ENCODE data around the gene GOLT1A. TPM values are rescaled to one million over a fixed set of nuclear protein-coding genes. Genes with fewer than 3 reads are reported as not detected.

GOLT1A gene
- total RNA-seq, 4 donors from 2014 or later, result 0.39 to 0.83 TPM; not detected in 2

GRCh38 chr1:204198348-204199340, 15.1 kb downstream of the GOLT1A start:
- Histone ChIP-seq H3K4me1 (peaks cover 0 to 5% (median 2%) of the 10 kb centered on the region in 4 donors), H3K9me3 (no peaks in the 10 kb centered on the region), H3K4me3 (no peak overlapping the region), H3K27ac (replicated peaks in 1 of 4) (no peak overlapping the region), H3K36me3 (no peaks in the 10 kb centered on the region), H3K27me3 (peaks cover 0 to 86% (median 2%) of the 10 kb centered on the region in 4 donors)
- TF ChIP-seq POLR2A (IDR thresholded peaks at IDR 0.05; ENCODE audit: low read depth) (no peak), POLR2AphosphoS5 (IDR thresholded peaks at IDR 0.05) (no peak), EP300 (IDR thresholded peaks at IDR 0.05) (no peak)
- TF ChIP-seq, protein P1, sequence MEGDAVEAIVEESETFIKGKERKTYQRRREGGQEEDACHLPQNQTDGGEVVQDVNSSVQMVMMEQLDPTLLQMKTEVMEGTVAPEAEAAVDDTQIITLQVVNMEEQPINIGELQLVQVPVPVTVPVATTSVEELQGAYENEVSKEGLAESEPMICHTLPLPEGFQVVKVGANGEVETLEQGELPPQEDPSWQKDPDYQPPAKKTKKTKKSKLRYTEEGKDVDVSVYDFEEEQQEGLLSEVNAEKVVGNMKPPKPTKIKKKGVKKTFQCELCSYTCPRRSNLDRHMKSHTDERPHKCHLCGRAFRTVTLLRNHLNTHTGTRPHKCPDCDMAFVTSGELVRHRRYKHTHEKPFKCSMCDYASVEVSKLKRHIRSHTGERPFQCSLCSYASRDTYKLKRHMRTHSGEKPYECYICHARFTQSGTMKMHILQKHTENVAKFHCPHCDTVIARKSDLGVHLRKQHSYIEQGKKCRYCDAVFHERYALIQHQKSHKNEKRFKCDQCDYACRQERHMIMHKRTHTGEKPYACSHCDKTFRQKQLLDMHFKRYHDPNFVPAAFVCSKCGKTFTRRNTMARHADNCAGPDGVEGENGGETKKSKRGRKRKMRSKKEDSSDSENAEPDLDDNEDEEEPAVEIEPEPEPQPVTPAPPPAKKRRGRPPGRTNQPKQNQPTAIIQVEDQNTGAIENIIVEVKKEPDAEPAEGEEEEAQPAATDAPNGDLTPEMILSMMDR (IDR thresholded peaks at IDR 0.05), result no peak
- WGBS, result 75% methylated on average over 18 of the region's 18 CpGs
- intact Hi-C loops (cut with DNase I), result no loop called here
- no peak for DNase-seq (ENCODE audit: extremely low spot score)

GRCh38 chr1:204197068-204197467, 16.7 kb downstream of the GOLT1A start:
- Histone ChIP-seq H3K36me3 (no peaks in the 10 kb centered on the region), H3K4me1 (peaks cover 0 to 5% (median 2%) of the 10 kb centered on the region in 4 donors), H3K9me3 (no peaks in the 10 kb centered on the region), H3K27me3 (peaks cover 0 to 83% (median 2%) of the 10 kb centered on the region in 4 donors), H3K4me3 (no peak overlapping the region), H3K27ac (replicated peaks in 1 of 4) (no peak overlapping the region)
- 92% methylated on average over 2 of the region's 5 CpGs for WGBS
- TF ChIP-seq, protein P1 (IDR thresholded peaks at IDR 0.05), result no peak
- no peak for TF ChIP-seq POLR2A (IDR thresholded peaks at IDR 0.05; ENCODE audit: low read depth)
- no peak for TF ChIP-seq POLR2AphosphoS5 (IDR thresholded peaks at IDR 0.05)
- no peak for TF ChIP-seq EP300 (IDR thresholded peaks at IDR 0.05)
- no peak for DNase-seq (ENCODE audit: extremely low spot score)
- intact Hi-C loops (cut with DNase I), result no loop called here

DNA sequence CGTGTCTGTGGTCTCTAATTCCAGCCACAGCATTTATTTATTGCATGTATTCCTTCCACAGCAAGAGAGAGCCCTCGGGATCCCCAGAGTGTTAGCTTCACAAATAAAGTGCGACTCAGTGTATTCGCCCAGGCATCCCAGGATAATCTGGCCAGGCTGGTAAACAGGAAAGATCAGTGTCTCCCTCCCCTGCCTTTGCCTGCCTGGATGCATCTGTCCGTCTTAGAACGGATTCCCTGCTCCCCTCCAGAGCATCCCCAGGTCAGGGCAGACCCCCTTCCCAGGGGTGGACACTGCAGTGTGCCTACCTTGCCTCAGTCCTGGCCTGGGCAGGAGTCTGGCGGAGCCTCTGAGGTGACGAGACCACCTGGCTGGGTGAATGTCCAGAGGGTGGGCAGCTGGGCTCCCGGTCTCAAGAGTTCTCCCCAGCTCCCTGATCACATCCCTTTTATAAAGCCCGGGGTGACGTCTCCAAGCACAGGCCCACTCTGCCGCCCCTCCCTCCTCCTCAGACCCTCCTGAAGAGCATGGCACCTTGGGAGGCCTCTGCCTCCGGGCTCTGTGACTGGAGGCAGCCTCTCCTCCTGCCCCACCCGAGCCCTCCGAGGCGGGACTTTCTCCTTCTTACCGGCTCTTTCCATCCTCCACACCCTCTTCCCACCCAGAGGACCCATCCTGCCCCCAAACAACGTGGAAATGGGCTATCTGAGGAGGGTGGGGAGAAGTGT, 17.6 kb downstream of the GOLT1A start, which contains the start of gene KISS1:
TSS of gene KISS1 (minus strand) at position 424 of the 728 bp plus-strand sequence. CDS start 3,615 bp downstream, outside the sequence.
- DNase-seq (ENCODE audit: extremely low spot score), result no peak
- no peak within 1 kb of the TSS for H3K27ac ChIP-seq (replicated peaks in 1 of 4)
- TF ChIP-seq, protein P1 (IDR thresholded peaks at IDR 0.05), result no peak
- TF ChIP-seq POLR2AphosphoS5 (IDR thresholded peaks at IDR 0.05), result no peak
- TF ChIP-seq POLR2A (IDR thresholded peaks at IDR 0.05; ENCODE audit: low read depth), result no peak
- TF ChIP-seq EP300 (IDR thresholded peaks at IDR 0.05), result no peak
- no peak within 1 kb of the TSS for H3K4me3 ChIP-seq
- H3K9me3 ChIP-seq, result no peaks in the 10 kb centered on the region
- intact Hi-C loops (cut with DNase I), result no loop called here
- 65% methylated on average over 14 of the region's 18 CpGs for WGBS
- H3K27me3 ChIP-seq, result peaks cover 0 to 83% (median 2%) of the 10 kb centered on the region in 4 donors
- H3K4me1 ChIP-seq, result peaks cover 0 to 5% (median 2%) of the 10 kb centered on the region in 4 donors
- H3K36me3 ChIP-seq, result no peaks in the 10 kb centered on the region

- no peak for DNase-seq (ENCODE audit: extremely low spot score)
- Histone ChIP-seq H3K27me3 (peaks cover 0 to 89% (median 3%) of the 10 kb centered on the region in 4 donors), H3K27ac (replicated peaks in 1 of 4) (no peak overlapping the region), H3K36me3 (no peaks in the 10 kb centered on the region), H3K4me3 (no peak overlapping the region), H3K9me3 (no peaks in the 10 kb centered on the region), H3K4me1 (peaks cover 0 to 11% (median 6%) of the 10 kb centered on the region in 4 donors)
- 77% methylated on average over 7 of the region's 7 CpGs for WGBS
- intact Hi-C loops (cut with DNase I), result no loop called here
- TF ChIP-seq EP300 (IDR thresholded peaks at IDR 0.05), result no peak
- TF ChIP-seq POLR2A (IDR thresholded peaks at IDR 0.05; ENCODE audit: low read depth), result no peak
- TF ChIP-seq, protein P1 (IDR thresholded peaks at IDR 0.05), result no peak
- TF ChIP-seq POLR2AphosphoS5 (IDR thresholded peaks at IDR 0.05), result no peak
These were observed 19.0 kb downstream of the GOLT1A start for GRCh38 chr1:204194771-204195170.

Measured in esophagus muscularis mucosa (tissue), 4 donors.